ENCODE measurements around the gene LCN6. TPM values are rescaled to one million over a fixed set of nuclear protein-coding genes. Genes with fewer than 3 reads are reported as not detected.

LCN6 gene
- total and polyA plus RNA-seq, 10 of the 15 experiments (the other 5 are each of a cell fraction or from before 2014, with no cell fraction given) = not detected

DNA sequence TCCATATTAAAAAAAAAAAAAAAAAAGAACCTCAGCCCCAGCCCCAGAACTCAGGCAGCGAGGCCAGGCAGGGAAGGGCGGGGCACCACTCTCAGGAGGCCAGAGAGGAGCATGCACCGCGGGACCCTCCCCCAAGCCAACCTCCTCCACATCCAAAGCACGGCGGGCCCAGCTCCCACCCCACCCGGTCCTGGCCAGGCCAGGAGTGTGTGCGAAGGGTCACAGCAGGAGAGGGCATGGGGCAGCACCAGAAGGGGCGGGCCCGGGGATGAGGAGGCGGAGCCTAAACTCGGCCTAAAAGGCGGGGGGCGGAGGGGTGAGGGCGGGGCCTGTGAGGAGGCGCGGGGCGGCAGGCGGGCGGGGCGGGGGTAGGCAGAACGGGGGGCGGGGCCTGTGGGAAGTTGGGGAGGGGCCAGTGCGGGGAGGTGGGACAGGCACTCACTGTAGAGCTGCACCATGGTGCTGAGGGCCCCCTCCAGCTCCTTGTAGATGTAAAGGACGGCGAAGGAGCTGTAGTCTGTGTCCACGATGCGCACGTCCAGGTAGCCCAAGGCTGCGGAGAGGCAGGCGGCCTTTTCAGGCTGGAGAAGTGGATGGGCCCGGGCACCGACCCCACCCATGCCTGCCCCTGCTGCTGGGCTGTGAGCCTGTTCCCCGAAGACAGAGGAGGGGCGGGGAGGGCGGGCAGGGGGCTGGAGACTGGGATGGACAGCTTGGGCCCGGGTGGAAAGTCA, 14.8 kb upstream of the LCN6 start:
- FAIRE-seq = no peak
- H3K4me1 ChIP-seq (ENCODE audit: control insufficient read depth, insufficient read depth, low read length) = peaks cover 24% of the 10 kb centered on the region
- no peaks in the 10 kb centered on the region for H3K36me3 ChIP-seq (ENCODE audit: control insufficient read depth in 2 of 2, insufficient read depth in 2 of 2, low read length in 1 of 2)
- H4K20me1 ChIP-seq (ENCODE audit: control insufficient read depth, insufficient read depth) = no peaks in the 10 kb centered on the region
- 45% methylated on average over 19 of the region's 37 CpGs for WGBS (ENCODE audit: insufficient coverage, insufficient replicate concordance, low lambda C conversion rate, missing lambda C conversion rate)
- peak; percentile 37 for ATAC-seq
- BruUV-seq (replicated peaks) = no TSS peak
- ChIA-PET POLR2A (no interaction called here), RAD21 (ENCODE audit: unreplicated experiment) (interaction anchor here (1.4 kb wide), 1 partner anchor 21 kb away, joined by 3 read pairs; no protein-coding TSS in a partner anchor), CTCF (interaction anchor here (0.9 kb wide), 1 partner anchor 287 kb away, joined by 3 read pairs; no protein-coding TSS in a partner anchor), SMC1A (ENCODE audit: uncharacterized antibody, unreplicated experiment) (no interaction called here)
- TF ChIP-seq ZSCAN29 (IDR thresholded peaks at IDR 0.05) = no peak
- TF ChIP-seq, protein P1, sequence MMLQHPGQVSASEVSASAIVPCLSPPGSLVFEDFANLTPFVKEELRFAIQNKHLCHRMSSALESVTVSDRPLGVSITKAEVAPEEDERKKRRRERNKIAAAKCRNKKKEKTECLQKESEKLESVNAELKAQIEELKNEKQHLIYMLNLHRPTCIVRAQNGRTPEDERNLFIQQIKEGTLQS (IDR thresholded peaks at IDR 0.05; ENCODE audit: borderline replicate concordance, extremely low read depth, low read depth, low read length) = no peak
- no peak for TF ChIP-seq KLF5 (IDR thresholded peaks at IDR 0.05; ENCODE audit: partially characterized antibody)
- intact Hi-C loops (cut with micrococcal nuclease; ENCODE audit: unreplicated experiment) (no loop called here), in situ Hi-C loops (cut with MboI) (no loop called here)
- H3K27me3 ChIP-seq (replicated peaks in 1 of 2; ENCODE audit: control insufficient read depth in 2 of 2, insufficient read depth in 2 of 2, low read length in 1 of 2) = no peaks in the 10 kb centered on the region; a peak in 1 of 4 replicates
- H3K4me3 ChIP-seq = no peak overlapping the region
- H2AFZ ChIP-seq (ENCODE audit: control insufficient read depth, low read depth, low read length) = no peak overlapping the region
- no peak overlapping the region for H3K4me2 ChIP-seq (ENCODE audit: control insufficient read depth, insufficient read depth)
- no peaks in the 10 kb centered on the region for H3K79me2 ChIP-seq (ENCODE audit: control insufficient read depth, insufficient read depth, low read length)
- DNase-seq (ENCODE audit: low read depth, low spot score) = no peak
- no peaks in the 10 kb centered on the region for H3K9me3 ChIP-seq (replicated peaks; ENCODE audit: control insufficient read depth, insufficient read depth, low read length)
- no peak overlapping the region for H3K27ac ChIP-seq (ENCODE audit: control insufficient read depth, insufficient read depth)
- H3K9ac ChIP-seq (ENCODE audit: control insufficient read depth, insufficient read depth, low read length) = no peak overlapping the region

DNA sequence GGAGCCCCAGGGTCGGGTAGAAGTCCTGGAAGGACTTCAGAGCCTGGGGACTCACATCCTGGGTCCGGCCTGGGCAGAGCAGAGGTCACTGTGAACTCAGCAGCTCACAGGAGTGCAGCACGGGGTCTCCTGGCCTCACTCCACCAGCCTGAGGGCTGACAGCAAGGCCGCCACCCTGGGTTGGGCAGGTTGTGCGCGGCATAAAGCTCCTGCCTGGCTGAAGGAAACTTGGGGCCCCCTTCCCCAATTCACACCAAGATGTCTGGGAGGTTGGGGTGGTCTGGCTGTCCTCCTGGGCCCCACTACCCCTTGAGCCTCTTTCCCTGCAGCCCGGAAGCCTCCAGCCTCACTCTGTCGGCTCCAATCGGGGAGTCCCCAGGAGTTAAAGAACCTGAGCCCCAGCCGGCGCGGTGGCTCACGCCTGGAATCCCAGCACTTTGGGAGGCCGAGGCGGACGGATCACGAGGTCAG, 13.9 kb upstream of the LCN6 start:
- no TSS peak for BruUV-seq (replicated peaks)
- Histone ChIP-seq H3K9ac (ENCODE audit: control insufficient read depth, insufficient read depth, low read length) (no peak overlapping the region), H3K4me1 (ENCODE audit: control insufficient read depth, insufficient read depth, low read length) (peaks cover 16% of the 10 kb centered on the region), H4K20me1 (ENCODE audit: control insufficient read depth, insufficient read depth) (no peaks in the 10 kb centered on the region), H3K27me3 (replicated peaks in 1 of 2; ENCODE audit: control insufficient read depth in 2 of 2, insufficient read depth in 2 of 2, low read length in 1 of 2) (no peaks in the 10 kb centered on the region), H3K36me3 (ENCODE audit: control insufficient read depth in 2 of 2, insufficient read depth in 2 of 2, low read length in 1 of 2) (no peaks in the 10 kb centered on the region), H2AFZ (ENCODE audit: control insufficient read depth, low read depth, low read length) (no peak overlapping the region), H3K27ac (ENCODE audit: control insufficient read depth, insufficient read depth) (no peak overlapping the region), H3K9me3 (replicated peaks; ENCODE audit: control insufficient read depth, insufficient read depth, low read length) (no peaks in the 10 kb centered on the region; the same call in 2 of the 3 replicates), H3K4me3 (no peak overlapping the region), H3K4me2 (ENCODE audit: control insufficient read depth, insufficient read depth) (no peak overlapping the region), H3K79me2 (ENCODE audit: control insufficient read depth, insufficient read depth, low read length) (no peaks in the 10 kb centered on the region)
- ATAC-seq (no peak), FAIRE-seq (no peak), DNase-seq (ENCODE audit: low read depth, low spot score) (no peak)
- ChIA-PET RAD21 (ENCODE audit: unreplicated experiment) (no interaction called here), POLR2A (interaction anchor here (1.4 kb wide), 1 partner anchor 16 kb away, joined by 3 read pairs; no protein-coding TSS in a partner anchor), SMC1A (ENCODE audit: uncharacterized antibody, unreplicated experiment) (no interaction called here), CTCF (interaction anchor here (0.9 to 2.8 kb wide), 2 partner anchors 16 to 287 kb away, joined by 3 to 16 read pairs; no protein-coding TSS in a partner anchor)
- 74% methylated on average over 17 of the region's 17 CpGs for WGBS (ENCODE audit: insufficient coverage, insufficient replicate concordance, low lambda C conversion rate, missing lambda C conversion rate)
- intact Hi-C loops (cut with micrococcal nuclease; ENCODE audit: unreplicated experiment) = no loop called here
- in situ Hi-C loops (cut with MboI) = no loop called here
- no peak for TF ChIP-seq BCL11A (IDR thresholded peaks at IDR 0.05; ENCODE audit: low read depth, low read length)
- no peak for TF ChIP-seq STAT1 (conservative IDR thresholded peaks at IDR 0.05)
- TF ChIP-seq, protein P2, sequence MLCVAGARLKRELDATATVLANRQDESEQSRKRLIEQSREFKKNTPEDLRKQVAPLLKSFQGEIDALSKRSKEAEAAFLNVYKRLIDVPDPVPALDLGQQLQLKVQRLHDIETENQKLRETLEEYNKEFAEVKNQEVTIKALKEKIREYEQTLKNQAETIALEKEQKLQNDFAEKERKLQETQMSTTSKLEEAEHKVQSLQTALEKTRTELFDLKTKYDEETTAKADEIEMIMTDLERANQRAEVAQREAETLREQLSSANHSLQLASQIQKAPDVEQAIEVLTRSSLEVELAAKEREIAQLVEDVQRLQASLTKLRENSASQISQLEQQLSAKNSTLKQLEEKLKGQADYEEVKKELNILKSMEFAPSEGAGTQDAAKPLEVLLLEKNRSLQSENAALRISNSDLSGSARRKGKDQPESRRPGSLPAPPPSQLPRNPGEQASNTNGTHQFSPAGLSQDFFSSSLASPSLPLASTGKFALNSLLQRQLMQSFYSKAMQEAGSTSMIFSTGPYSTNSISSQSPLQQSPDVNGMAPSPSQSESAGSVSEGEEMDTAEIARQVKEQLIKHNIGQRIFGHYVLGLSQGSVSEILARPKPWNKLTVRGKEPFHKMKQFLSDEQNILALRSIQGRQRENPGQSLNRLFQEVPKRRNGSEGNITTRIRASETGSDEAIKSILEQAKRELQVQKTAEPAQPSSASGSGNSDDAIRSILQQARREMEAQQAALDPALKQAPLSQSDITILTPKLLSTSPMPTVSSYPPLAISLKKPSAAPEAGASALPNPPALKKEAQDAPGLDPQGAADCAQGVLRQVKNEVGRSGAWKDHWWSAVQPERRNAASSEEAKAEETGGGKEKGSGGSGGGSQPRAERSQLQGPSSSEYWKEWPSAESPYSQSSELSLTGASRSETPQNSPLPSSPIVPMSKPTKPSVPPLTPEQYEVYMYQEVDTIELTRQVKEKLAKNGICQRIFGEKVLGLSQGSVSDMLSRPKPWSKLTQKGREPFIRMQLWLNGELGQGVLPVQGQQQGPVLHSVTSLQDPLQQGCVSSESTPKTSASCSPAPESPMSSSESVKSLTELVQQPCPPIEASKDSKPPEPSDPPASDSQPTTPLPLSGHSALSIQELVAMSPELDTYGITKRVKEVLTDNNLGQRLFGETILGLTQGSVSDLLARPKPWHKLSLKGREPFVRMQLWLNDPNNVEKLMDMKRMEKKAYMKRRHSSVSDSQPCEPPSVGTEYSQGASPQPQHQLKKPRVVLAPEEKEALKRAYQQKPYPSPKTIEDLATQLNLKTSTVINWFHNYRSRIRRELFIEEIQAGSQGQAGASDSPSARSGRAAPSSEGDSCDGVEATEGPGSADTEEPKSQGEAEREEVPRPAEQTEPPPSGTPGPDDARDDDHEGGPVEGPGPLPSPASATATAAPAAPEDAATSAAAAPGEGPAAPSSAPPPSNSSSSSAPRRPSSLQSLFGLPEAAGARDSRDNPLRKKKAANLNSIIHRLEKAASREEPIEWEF (IDR thresholded peaks at IDR 0.05; ENCODE audit: insufficient replicate concordance, low read depth, low read length) = no peak
- no peak for TF ChIP-seq SP1 (IDR thresholded peaks at IDR 0.05; ENCODE audit: low read depth, low read length)
